GM12891 (cell line): ENCODE data around the gene GRM8.

ENCODE experiments used
- DNase-seq: peaks from one replicate; pipeline ENCODE4 v3.0.0; 2011; ENCODE audit warnings: low spot score; ENCODE audit not compliant: insufficient read length
- FAIRE-seq: peaks from 2 replicates; lab custom pipeline; 2011; peaks lifted over from hg19 to GRCh38; lab: Jason Lieb, UNC
- PAX5 ChIP-seq: IDR thresholded peaks from 2 replicates; pipeline ENCODE4 v1.6.1; 2011; ENCODE audit warnings: low read length, moderate library complexity, mild to moderate bottlenecking; ENCODE audit not compliant: insufficient read depth, severe bottlenecking
- POLR2A ChIP-seq: IDR thresholded peaks from 2 replicates; pipeline ENCODE4 v1.6.1; 2011; ENCODE audit warnings: low read depth, low read length, control low read depth
- POLR2AphosphoS5 ChIP-seq: IDR thresholded peaks from 2 replicates; pipeline ENCODE4 v1.6.1; 2011; ENCODE audit warnings: low read depth, low read length, control low read depth
- POU2F2 ChIP-seq: IDR thresholded peaks from 2 replicates; pipeline ENCODE4 v1.6.1; 2011; ENCODE audit warnings: low read depth, mild to moderate bottlenecking, control low read depth, low read length, moderate library complexity
- SPI1 ChIP-seq: IDR thresholded peaks from 2 replicates; pipeline ENCODE4 v1.6.1; 2011; ENCODE audit warnings: low read depth, low read length, control low read depth
- TAF1 ChIP-seq: IDR thresholded peaks from 2 replicates; pipeline ENCODE4 v1.6.1; 2011; ENCODE audit warnings: low read depth, low read length, control low read depth

Gene GRM8

DNA sequence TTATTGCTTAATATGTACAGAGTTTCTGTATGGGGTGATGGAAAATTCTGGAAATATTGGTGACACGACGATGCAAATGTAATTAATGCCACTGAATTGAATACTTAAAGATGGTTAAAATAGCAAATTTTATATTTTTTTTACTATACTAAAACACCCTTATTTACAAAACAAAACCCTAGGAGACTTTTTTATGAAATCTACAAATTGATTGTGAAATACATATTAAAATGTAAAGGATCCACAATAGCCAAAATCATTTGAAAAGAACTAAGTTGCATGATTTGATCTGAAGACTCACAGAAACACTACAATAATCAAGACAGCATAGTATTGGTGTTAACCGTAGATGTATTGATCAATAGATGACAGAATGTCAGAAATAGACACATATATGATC lies 252.0 kb downstream of the GRM8 start:
- no peak for FAIRE-seq
- TF ChIP-seq TAF1 = no peak
- TF ChIP-seq SPI1 = no peak
- no peak for TF ChIP-seq POLR2AphosphoS5
- TF ChIP-seq PAX5 = no peak
- TF ChIP-seq POU2F2 = no peak
- TF ChIP-seq POLR2A = no peak

DNA sequence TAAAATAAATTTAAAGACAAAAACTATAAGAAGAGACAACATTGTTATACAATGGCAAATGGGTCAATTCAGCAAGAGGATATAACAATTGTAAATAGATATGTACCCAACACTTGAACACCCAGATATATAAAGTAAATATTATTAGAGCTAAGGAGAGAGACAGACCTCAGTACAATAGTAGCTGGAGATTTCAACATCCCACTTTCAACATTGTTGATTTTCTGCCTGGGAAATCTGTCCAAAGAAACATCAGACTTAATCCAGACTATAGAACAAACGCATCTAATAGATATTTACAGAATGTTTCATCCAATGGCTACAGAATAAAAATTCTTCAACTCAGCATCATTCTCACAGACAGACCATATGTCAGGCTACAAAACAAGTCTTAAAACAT lies 256.1 kb downstream of the GRM8 start:
- FAIRE-seq = no peak
- DNase-seq = no peak
- TF ChIP-seq SPI1 (no peak), POLR2AphosphoS5 (no peak), POU2F2 (no peak), PAX5 (no peak), TAF1 (no peak)

More for the DNA sequence above, 252.0 kb downstream of the GRM8 start:
- no peak for DNase-seq

DNA sequence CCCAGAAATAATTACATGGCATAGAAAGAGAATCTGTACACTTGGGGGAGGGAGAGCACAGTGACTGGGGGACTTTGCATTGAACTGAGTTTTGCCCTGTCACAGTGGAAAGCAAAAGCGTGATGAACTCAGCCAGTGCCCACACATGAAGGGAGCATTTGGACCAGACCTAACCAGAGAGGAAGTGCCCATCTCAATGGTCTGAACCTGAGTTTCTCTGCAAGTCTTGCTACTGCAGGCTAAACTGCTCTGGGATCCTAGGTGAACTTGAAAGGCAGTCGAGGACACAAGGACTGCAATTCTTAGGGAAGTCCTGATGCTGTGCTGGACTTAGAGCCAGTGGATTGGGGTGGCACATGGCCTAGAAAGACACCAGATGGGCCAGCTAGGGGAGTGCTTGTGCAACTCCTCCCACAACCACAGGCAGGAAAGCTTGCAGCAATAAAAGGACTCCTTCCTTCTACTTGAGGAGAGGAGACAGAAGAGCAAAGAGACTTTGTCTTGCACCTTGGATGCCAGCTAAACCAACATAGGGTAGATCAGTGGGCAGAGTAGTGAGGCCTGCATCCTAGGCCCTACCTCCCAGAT lies 259.0 kb downstream of the GRM8 start:
- DNase-seq = no peak
- TF ChIP-seq POU2F2 = no peak
- no peak for TF ChIP-seq TAF1
- TF ChIP-seq PAX5 = no peak
- no peak for TF ChIP-seq POLR2A
- no peak for TF ChIP-seq SPI1
- TF ChIP-seq POLR2AphosphoS5 = no peak
- no peak for FAIRE-seq

DNA sequence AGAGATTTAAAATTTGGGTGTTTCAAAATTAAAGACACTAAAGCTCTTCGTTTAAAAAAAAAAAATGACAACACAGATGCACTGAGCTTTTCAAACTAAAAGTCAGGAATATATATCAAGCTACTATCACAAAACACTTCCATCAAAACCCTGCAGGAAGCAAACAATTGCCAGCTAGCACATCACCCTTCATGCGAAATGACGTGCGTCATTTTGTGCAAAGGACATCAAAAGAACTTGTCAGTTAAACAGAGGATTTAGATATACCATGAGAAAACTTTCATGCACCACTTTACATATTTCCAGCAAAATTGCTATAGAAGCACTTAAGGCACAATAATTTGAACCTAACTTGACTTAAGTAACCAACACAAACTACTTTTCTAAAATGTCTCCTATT lies 264.7 kb downstream of the GRM8 start:
- DNase-seq (no peak), FAIRE-seq (no peak)
- TF ChIP-seq SPI1 = no peak
- TF ChIP-seq PAX5 = no peak

DNA sequence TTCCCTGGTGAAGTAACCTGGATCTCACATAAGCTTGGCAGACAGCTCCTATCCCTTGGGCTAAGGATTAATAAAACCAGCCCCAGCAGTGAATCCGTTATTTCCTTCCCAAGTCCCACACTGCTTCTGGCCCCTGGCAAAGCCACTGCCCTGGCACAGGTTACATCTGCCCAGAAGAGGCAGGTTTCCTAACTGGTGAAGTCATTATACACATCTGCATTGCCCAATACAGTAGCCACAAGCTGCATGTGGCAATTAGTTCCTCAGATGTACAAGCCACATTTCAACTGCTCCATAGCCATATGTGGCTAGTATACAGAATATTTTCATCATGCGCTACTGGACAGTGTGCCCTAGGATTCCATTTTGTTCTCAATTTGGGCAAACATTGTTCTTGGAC lies 273.0 kb downstream of the GRM8 start:
- TF ChIP-seq PAX5 (no peak), POLR2AphosphoS5 (no peak), POLR2A (no peak), SPI1 (no peak), POU2F2 (no peak), TAF1 (no peak)
- FAIRE-seq (no peak), DNase-seq (no peak)

DNA sequence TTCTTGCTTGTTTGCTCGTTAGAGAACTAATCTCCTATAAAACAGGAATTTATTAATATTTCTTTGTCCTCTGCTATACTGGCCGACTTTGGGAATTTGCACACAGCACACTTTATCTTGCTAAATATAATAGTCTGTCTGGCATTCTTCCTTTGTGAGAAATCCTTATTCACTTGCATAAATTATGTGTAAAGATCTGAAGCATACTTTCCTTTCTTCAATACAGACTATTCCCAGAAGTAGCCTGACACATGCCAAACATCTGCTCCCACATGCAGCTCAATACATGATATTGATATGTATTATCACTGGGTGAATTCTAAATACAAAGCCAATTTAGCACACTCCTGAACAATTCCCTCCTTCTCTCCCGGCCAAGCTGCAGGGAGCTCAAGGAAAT lies 273.9 kb downstream of the GRM8 start:
- FAIRE-seq (no peak), DNase-seq (no peak)
- TF ChIP-seq SPI1 = no peak
- TF ChIP-seq POLR2AphosphoS5 = no peak
- TF ChIP-seq PAX5 = no peak
- no peak for TF ChIP-seq POU2F2
- no peak for TF ChIP-seq TAF1
- no peak for TF ChIP-seq POLR2A

DNA sequence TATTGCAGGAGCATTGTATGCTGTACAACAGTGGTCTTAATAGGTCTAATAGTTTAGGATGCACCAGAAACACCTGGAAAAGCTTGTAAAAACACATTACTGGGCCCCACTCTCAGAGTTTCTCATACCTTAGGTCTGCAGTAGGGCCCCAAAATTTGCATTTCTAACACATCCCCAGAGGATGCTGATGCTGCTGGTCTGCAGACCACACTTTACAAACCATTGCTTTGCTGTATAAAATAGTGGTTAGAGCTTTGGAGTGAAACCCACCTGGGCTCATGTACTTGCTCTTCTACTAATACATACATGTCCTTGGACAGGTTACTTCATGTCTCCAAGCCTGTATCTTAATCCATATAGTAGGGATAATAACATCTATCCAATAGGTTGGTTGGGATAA lies 279.7 kb downstream of the GRM8 start:
- no peak for DNase-seq
- no peak for FAIRE-seq
- TF ChIP-seq POLR2A (no peak), PAX5 (no peak), POU2F2 (no peak), POLR2AphosphoS5 (no peak), SPI1 (no peak), TAF1 (no peak)

DNA sequence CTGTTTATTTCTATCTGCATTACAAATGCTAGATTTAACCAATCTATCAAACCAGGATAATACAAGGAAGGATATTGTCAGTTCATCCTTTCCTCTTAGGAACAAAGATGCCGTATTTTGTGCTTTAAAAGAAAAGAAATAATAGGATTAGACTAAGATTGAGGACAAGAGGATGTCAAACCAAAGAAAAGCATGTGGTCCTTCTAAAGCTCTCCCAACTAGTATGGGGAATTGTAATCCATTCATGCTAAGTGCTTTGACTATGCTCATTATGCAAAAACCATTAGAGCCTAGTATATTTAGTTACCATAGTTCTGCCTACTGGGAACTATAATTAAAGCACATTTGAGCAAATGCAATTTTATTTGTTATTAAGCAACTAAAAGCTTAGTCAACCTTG lies 280.2 kb downstream of the GRM8 start:
- FAIRE-seq = no peak
- no peak for TF ChIP-seq SPI1
- TF ChIP-seq POU2F2 = no peak
- no peak for TF ChIP-seq PAX5
- no peak for TF ChIP-seq TAF1
- no peak for TF ChIP-seq POLR2A
- TF ChIP-seq POLR2AphosphoS5 = no peak
- no peak for DNase-seq

DNA sequence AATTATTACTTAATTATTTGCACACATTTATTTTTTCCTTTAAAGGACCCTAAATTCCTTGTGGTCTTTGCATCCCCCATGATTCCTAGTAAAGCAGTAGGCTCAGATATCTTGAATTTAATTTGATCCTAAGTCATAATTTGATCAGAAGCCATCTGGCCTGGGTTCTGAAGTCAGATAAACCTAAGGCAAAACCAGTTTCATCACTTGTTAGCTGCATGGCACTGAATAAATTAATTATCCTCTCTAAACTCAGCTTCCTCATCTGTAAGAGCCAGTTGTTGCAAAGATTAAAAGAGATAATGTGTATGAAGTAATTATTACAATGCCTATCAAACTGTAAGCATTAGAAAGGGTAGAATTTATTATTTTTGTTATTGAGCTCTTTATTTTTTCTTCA lies 293.1 kb downstream of the GRM8 start:
- FAIRE-seq = no peak
- DNase-seq = no peak
- TF ChIP-seq POLR2AphosphoS5 (no peak), SPI1 (no peak), TAF1 (no peak), POLR2A (no peak), POU2F2 (no peak), PAX5 (no peak)

DNA sequence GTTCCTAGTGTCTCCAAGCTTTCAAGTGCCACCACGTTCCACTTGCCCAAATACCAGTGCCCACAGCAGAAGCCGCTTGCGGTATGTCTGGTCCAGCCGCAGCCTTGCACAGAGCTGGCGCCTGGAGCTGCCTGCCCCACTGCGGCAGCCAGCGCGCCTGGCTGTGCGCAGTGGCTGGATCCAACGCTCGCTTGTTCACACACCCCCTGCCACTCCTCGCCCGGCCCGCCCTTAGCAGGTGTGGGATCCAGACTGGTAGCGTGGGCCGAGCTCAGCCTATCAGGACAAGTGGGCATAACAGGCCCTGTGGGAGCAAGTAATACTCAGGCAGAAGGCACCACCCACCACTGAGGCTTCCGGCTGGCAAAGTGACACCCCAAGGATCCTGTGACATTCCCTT lies 294.4 kb downstream of the GRM8 start:
- TF ChIP-seq POLR2AphosphoS5 (no peak), POU2F2 (no peak), TAF1 (no peak), PAX5 (no peak)
- no peak for DNase-seq
- FAIRE-seq = no peak
